DND-41 (cell line): ENCODE measurements around the gene SPDYE3.

Experiments
- ATAC-seq: fragments of 200-7000 bp; cut with Tn5 transposase; 3 replicates; pipeline ENCODE4 v1.9.1; 2021; ENCODE audit warnings: low read depth; ENCODE audit not compliant: insufficient read depth
- DNase-seq: peaks from one replicate; pipeline ENCODE4 v3.0.0-alpha.2; 2020
- H2AFZ ChIP-seq: 2 replicates; pipeline ENCODE4 v1.6.0; 2012; ENCODE audit warnings: low read depth, low read length
- H3K27ac ChIP-seq: 2 replicates; pipeline ENCODE4 v1.5.1; 2012; ENCODE audit warnings: low read length, inconsistent platforms
- H3K27me3 ChIP-seq: fragments of 200-600 bp; sonication (generic); 2 replicates; pipeline ENCODE4 v1.6.0; 2012; ENCODE audit warnings: low read length, mild to moderate bottlenecking, inconsistent platforms; ENCODE audit not compliant: insufficient read depth, poor library complexity
- H3K36me3 ChIP-seq: 2 replicates; pipeline ENCODE4 v1.5.1; 2012; ENCODE audit warnings: low read length, inconsistent platforms; ENCODE audit not compliant: insufficient read depth
- H3K4me1 ChIP-seq: 2 replicates; pipeline ENCODE4 v1.5.1; 2012; ENCODE audit warnings: mild to moderate bottlenecking, low read length; ENCODE audit not compliant: insufficient read depth
- H3K4me2 ChIP-seq: 2 replicates; pipeline ENCODE4 v1.6.0; 2012; ENCODE audit warnings: mild to moderate bottlenecking, moderate library complexity, low read length, inconsistent platforms; ENCODE audit not compliant: insufficient read depth
- H3K4me3 ChIP-seq, 2 experiments: fragments of 200-600 bp in 1 of 2; shearing (Covaris generic) in 1 of 2; 2 replicates each; pipeline ENCODE4 v1.5.1; 2012 to 2016; ENCODE audit warnings: inconsistent platforms in 2 of 2, low read length in 2 of 2, mild to moderate bottlenecking in 2 of 2, low read depth in 1 of 2, moderate library complexity in 1 of 2
- H3K79me2 ChIP-seq: 2 replicates; pipeline ENCODE4 v1.6.0; 2012; ENCODE audit warnings: low read length, inconsistent platforms; ENCODE audit not compliant: insufficient read depth
- H3K9ac ChIP-seq: 2 replicates; pipeline ENCODE4 v1.6.0; 2012; ENCODE audit warnings: low read depth, mild to moderate bottlenecking, inconsistent platforms, low read length, moderate library complexity
- H3K9me3 ChIP-seq: 2 replicates; pipeline ENCODE4 v1.5.1; 2012; ENCODE audit warnings: low read length, moderate library complexity, mild to moderate bottlenecking, inconsistent platforms; ENCODE audit not compliant: insufficient read depth, severe bottlenecking
- H4K20me1 ChIP-seq: 2 replicates; pipeline ENCODE4 v1.6.0; 2012; ENCODE audit warnings: low read length; ENCODE audit not compliant: insufficient read depth
- CTCF ChIP-seq: IDR thresholded peaks from 2 replicates; pipeline ENCODE4 v1.5.1; 2012; ENCODE audit warnings: borderline replicate concordance, low read length, moderate library complexity, mild to moderate bottlenecking; ENCODE audit not compliant: poor library complexity, severe bottlenecking; ENCODE audit errors: extremely low read depth
- EZH2 ChIP-seq: IDR thresholded peaks from 3 replicates; pipeline ENCODE4 v1.6.1; 2012; ENCODE audit warnings: borderline replicate concordance, low read depth, mild to moderate bottlenecking, moderate library complexity, low read length, inconsistent platforms; ENCODE audit not compliant: severe bottlenecking

SPDYE3 gene

DNA sequence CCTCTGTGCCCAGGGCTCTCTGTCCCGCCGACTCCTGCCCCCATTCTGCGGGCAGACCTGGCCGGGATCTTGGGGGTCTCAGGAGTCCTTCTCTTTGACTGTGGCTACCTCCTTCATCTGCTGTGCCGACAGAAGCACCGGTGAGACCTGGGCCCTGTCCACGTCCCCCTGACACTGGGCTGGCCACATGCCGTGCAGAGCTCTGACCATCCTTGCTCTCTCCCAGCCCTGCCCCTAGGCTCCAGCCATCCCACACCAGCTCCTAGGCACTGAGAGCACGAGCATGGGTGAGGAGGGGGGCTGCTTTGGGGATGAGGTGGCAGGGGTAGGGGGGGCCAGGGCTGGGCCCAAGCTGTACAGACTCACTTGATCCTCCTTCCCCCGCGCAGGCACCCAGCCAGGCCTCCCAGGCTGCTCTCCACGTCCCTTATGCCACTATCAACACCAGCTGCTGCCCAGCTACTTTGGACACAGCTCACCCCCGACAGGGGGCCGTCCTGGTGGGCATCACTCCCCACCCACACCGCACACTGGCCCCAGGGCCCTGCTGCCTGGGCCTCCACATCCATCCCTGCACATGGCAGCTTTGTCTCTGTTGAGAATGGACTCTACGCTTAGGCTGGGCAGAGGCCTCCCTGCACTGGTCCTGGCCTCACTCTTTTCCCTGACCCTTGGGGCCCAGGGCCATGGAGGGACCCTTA is 45.6 kb downstream of the SPDYE3 start:
- Histone ChIP-seq H3K4me2 (no peak overlapping the region), H2AFZ (no peak overlapping the region), H3K27ac (no peak overlapping the region), H3K36me3 (peaks cover 87% of the 10 kb centered on the region), H4K20me1 (peaks cover 8% of the 10 kb centered on the region; the same call in 1 of the 2 replicates), H3K9ac (no peak overlapping the region), H3K4me1 (no peaks in the 10 kb centered on the region), H3K9me3 (no peaks in the 10 kb centered on the region), H3K4me3 (no peak overlapping the region), H3K79me2 (no peaks in the 10 kb centered on the region), H3K27me3 (no peaks in the 10 kb centered on the region)
- ATAC-seq (no peak), DNase-seq (no peak)
- TF ChIP-seq EZH2 (no peak), CTCF (no peak)

GRCh38 chr7:100353685-100354330 is 46.3 kb downstream of the SPDYE3 start:
- Histone ChIP-seq H4K20me1 (peaks cover 8% of the 10 kb centered on the region; the same call in 1 of the 2 replicates), H3K9ac (no peak overlapping the region), H3K4me3 (no peak overlapping the region), H3K27ac (no peak overlapping the region), H3K36me3 (peaks cover 90% of the 10 kb centered on the region), H3K4me2 (no peak overlapping the region), H3K9me3 (no peaks in the 10 kb centered on the region), H3K27me3 (no peaks in the 10 kb centered on the region), H3K4me1 (no peaks in the 10 kb centered on the region), H2AFZ (no peak overlapping the region), H3K79me2 (no peaks in the 10 kb centered on the region)
- DNase-seq (no peak), ATAC-seq (no peak)
- no peak for TF ChIP-seq EZH2
- no peak for TF ChIP-seq CTCF

- no peak overlapping the region for H3K4me2 ChIP-seq
- no peak for TF ChIP-seq EZH2
- no peak for ATAC-seq
- H3K4me3 ChIP-seq, result no peak overlapping the region
- H3K9me3 ChIP-seq, result no peaks in the 10 kb centered on the region
- H3K4me1 ChIP-seq, result no peaks in the 10 kb centered on the region
- H3K36me3 ChIP-seq, result peaks cover 90% of the 10 kb centered on the region
- H3K9ac ChIP-seq, result no peak overlapping the region
- no peak overlapping the region for H2AFZ ChIP-seq
- no peak overlapping the region for H3K27ac ChIP-seq
- no peak for DNase-seq
- no peaks in the 10 kb centered on the region for H3K27me3 ChIP-seq
- H4K20me1 ChIP-seq, result peaks cover 2% of the 10 kb centered on the region; the same call in 1 of the 2 replicates
- H3K79me2 ChIP-seq, result no peaks in the 10 kb centered on the region
These were observed 49.0 kb downstream of the SPDYE3 start for GRCh38 chr7:100356416-100357068.

DNA sequence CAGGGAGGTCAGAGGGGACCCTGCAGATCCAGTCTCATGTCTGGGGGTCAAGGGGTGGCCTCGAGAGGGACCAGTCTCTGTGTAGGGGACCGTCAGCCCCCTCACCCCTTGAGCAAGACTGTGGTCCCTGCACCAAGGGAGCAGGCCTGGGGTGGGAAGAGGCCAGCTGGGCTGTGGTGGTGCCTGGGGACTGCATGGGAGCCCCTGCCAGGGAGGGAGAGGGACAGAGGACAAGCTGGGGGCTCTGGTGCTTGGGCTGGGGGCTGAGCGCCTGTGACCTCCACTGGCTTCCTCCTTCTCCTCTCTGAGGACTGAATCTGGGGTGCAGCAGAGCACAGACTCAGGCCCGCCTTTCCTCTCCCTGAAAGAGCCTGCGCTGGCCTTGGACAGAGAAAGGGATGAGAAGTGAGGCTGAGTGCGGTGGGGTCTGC is 49.6 kb downstream of the SPDYE3 start:
- TF ChIP-seq CTCF (no peak), EZH2 (no peak)
- peaks cover 91% of the 10 kb centered on the region for H3K36me3 ChIP-seq
- H3K9me3 ChIP-seq, result no peaks in the 10 kb centered on the region
- ATAC-seq (no peak), DNase-seq (no peak)
- no peak overlapping the region for H3K4me3 ChIP-seq
- H3K4me2 ChIP-seq, result no peak overlapping the region
- H3K27ac ChIP-seq, result no peak overlapping the region
- no peaks in the 10 kb centered on the region for H4K20me1 ChIP-seq
- H3K4me1 ChIP-seq, result no peaks in the 10 kb centered on the region
- no peak overlapping the region for H2AFZ ChIP-seq
- H3K27me3 ChIP-seq, result no peaks in the 10 kb centered on the region
- no peaks in the 10 kb centered on the region for H3K79me2 ChIP-seq
- no peak overlapping the region for H3K9ac ChIP-seq
